Liver (tissue), 9 donors: ENCODE measurements around the gene ZNF543. TPM values are rescaled to one million over a fixed set of nuclear protein-coding genes. Genes with fewer than 3 reads are reported as not detected.

Experiments
- DNase-seq: peaks from one replicate; pipeline ENCODE4 v3.0.0-alpha.2; 2017; ENCODE audit warnings: low spot score
- H3K27ac ChIP-seq, 2 donors: one replicate each; pipeline ENCODE4 v1.7.0; 2013; ENCODE audit warnings: inconsistent platforms in 2 of 2, low read length in 2 of 2, control low read depth in 1 of 2, low read depth in 1 of 2, mild to moderate bottlenecking in 1 of 2
- H3K27me3 ChIP-seq, 4 donors: one replicate each; pipeline versions ENCODE4 v1.6.1 to v1.7.0; 2013; ENCODE audit warnings: low read length in 3 of 4, inconsistent platforms in 1 of 4, mild to moderate bottlenecking in 1 of 4, moderate library complexity in 1 of 4; ENCODE audit not compliant: control insufficient read depth in 4 of 4, insufficient read depth in 4 of 4
- H3K36me3 ChIP-seq, 4 donors: one replicate each; pipeline versions ENCODE4 v1.6.1 to v1.7.0; 2013; ENCODE audit warnings: low read length in 3 of 4, mild to moderate bottlenecking in 3 of 4, low read depth in 1 of 4, moderate library complexity in 1 of 4; ENCODE audit not compliant: control insufficient read depth in 4 of 4, insufficient read depth in 3 of 4
- H3K4me1 ChIP-seq, 4 donors: one replicate each; pipeline versions ENCODE4 v1.6.1 to v1.7.0; 2013; ENCODE audit warnings: low read length in 3 of 4, mild to moderate bottlenecking in 3 of 4, moderate library complexity in 1 of 4; ENCODE audit not compliant: control insufficient read depth in 4 of 4, insufficient read depth in 4 of 4
- H3K4me3 ChIP-seq, 3 donors: one replicate each; pipeline versions ENCODE4 v1.6.1 to v1.7.0; 2013; ENCODE audit warnings: low read length in 3 of 3, control low read depth in 1 of 3, low read depth in 1 of 3, mild to moderate bottlenecking in 1 of 3
- H3K9ac ChIP-seq, 2 donors: one replicate each; pipeline ENCODE4 v1.7.0; 2013; ENCODE audit warnings: low read length in 2 of 2, mild to moderate bottlenecking in 2 of 2, moderate library complexity in 2 of 2, control low read depth in 1 of 2, low read depth in 1 of 2
- H3K9me3 ChIP-seq, 4 donors: one replicate each; pipeline versions ENCODE4 v1.6.1 to v1.7.0; 2013; ENCODE audit warnings: low read length in 3 of 4; ENCODE audit not compliant: control insufficient read depth in 4 of 4
- ATF3 ChIP-seq: IDR thresholded peaks from 2 replicates; pipeline ENCODE4 v1.6.1; 2016; ENCODE audit warnings: antibody characterized with exemption
- CTCF ChIP-seq: fragments of 150-350 bp; IDR thresholded peaks from 2 replicates; pipeline ENCODE4 v1.5.1; 2017; ENCODE audit warnings: improper control_type of control experiment, low read depth, low read length; ENCODE audit not compliant: missing input control
- EGR1 ChIP-seq, 2 donors: IDR thresholded peaks; 2 replicates each; pipeline ENCODE4 v1.6.1; 2016 to 2018; ENCODE audit warnings: antibody characterized with exemption in 2 of 2, low read depth in 2 of 2
- FOXA1 ChIP-seq: IDR thresholded peaks from 2 replicates; pipeline ENCODE4 v1.6.1; 2016; ENCODE audit warnings: antibody characterized with exemption
- FOXA2 ChIP-seq: IDR thresholded peaks from 2 replicates; pipeline ENCODE4 v1.6.1; 2016; ENCODE audit warnings: antibody characterized with exemption
- GABPA ChIP-seq, 2 donors: IDR thresholded peaks in 1 of 2; conservative IDR thresholded peaks in 1 of 2; 2 replicates each; pipeline ENCODE4 v1.6.1; 2016; ENCODE audit warnings: antibody characterized with exemption in 2 of 2, mild to moderate bottlenecking in 1 of 2, moderate library complexity in 1 of 2
- HNF4A ChIP-seq, 2 donors: conservative IDR thresholded peaks; 2 replicates each; pipeline ENCODE4 v1.6.1; 2016; ENCODE audit warnings: antibody characterized with exemption in 2 of 2, mild to moderate bottlenecking in 2 of 2
- HNF4G ChIP-seq: IDR thresholded peaks from 2 replicates; pipeline ENCODE4 v1.6.1; 2016; ENCODE audit warnings: antibody characterized with exemption
- JUND ChIP-seq, 2 donors: IDR thresholded peaks; 2 replicates each; pipeline ENCODE4 v1.6.1; 2016; ENCODE audit warnings: antibody characterized with exemption in 2 of 2
- MAX ChIP-seq: IDR thresholded peaks from 2 replicates; pipeline ENCODE4 v1.6.1; 2016; ENCODE audit warnings: antibody characterized with exemption
- NR2F2 ChIP-seq: IDR thresholded peaks from 2 replicates; pipeline ENCODE4 v1.6.1; 2016; ENCODE audit warnings: antibody characterized with exemption
- RAD21 ChIP-seq, 2 donors: IDR thresholded peaks; 2 replicates each; pipeline ENCODE4 v1.6.1; 2016; ENCODE audit warnings: antibody characterized with exemption in 2 of 2, mild to moderate bottlenecking in 2 of 2
- RXRA ChIP-seq, 2 donors: IDR thresholded peaks; 2 replicates each; pipeline ENCODE4 v1.6.1; 2017 to 2018; ENCODE audit warnings: antibody characterized with exemption in 2 of 2, mild to moderate bottlenecking in 1 of 2
- SP1 ChIP-seq: IDR thresholded peaks from 2 replicates; pipeline ENCODE4 v1.6.1; 2018; ENCODE audit warnings: antibody characterized with exemption, mild to moderate bottlenecking
- TAF1 ChIP-seq: conservative IDR thresholded peaks from 2 replicates; pipeline ENCODE4 v1.6.1; 2016; ENCODE audit warnings: antibody characterized with exemption, mild to moderate bottlenecking
- YY1 ChIP-seq: IDR thresholded peaks from 2 replicates; pipeline ENCODE4 v1.6.1; 2016; ENCODE audit warnings: antibody characterized with exemption, mild to moderate bottlenecking
- WGBS: extraction: QIAGEN DNeasy Blood & Tissue Kit; methylation state at CpG from one replicate; pipeline ENCODE4 v1.1.7; 2013; 5-methylcytosine and 5-hydroxymethylcytosine counted together
- polyA plus RNA-seq, 2 donors: library from polyadenylated mRNA; stranded (reverse) in 1 of 2; unstranded in 1 of 2; fragments of 200-250 nt in 1 of 2; fragments of >200 nt in 1 of 2; fragmentation: Nextera tagmentation in 1 of 2; extraction: Ambion mirVana in 1 of 2; gene quantifications; one replicate each; pipeline versions ENCODE4 v1.2.1 to v1.2.3, GENCODE V29; 2013 to 2015
- total RNA-seq, 2 donors: library from RNA; depleted of rRNA; stranded (reverse); fragments of >200 nt; gene quantifications; one replicate each; pipeline ENCODE4 v1.2.3, GENCODE V29; 2014
- TF ChIP-seq, protein P1 (sequence below): IDR thresholded peaks from 2 replicates; pipeline ENCODE4 v1.6.1; 2016; ENCODE audit warnings: antibody characterized with exemption, mild to moderate bottlenecking
- TF ChIP-seq, protein P2 (sequence below): IDR thresholded peaks from 2 replicates; pipeline ENCODE4 v1.6.1; 2016; ENCODE audit warnings: antibody characterized with exemption
- donor health status: healthy.
- donor health status: healthy.
- donor health status: healthy.
- donor health status: healthy.
- donor health status: healthy.

Gene ZNF543
- total and polyA plus RNA-seq, 4 donors = 0.38 to 8.4 (median 2.2) TPM

DNA sequence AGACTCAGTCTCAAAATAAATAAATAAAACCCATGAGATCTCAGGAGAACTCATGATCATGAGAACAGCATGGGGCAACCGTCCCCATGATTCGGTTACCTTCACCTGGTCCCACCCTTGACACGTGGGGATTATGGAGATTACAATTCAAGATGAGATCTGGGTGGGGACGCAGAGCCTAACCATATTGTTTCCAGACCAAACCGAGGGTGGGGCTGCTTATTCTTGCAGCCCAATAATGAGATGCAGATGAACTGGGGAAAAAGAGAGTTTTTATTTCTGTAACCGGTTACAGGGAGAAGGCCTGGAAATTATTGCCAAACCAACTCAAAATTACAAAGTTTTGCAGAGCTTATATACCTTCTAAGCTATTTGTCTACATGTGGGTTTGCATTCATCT, 55.9 kb downstream of the ZNF543 start:
- H3K36me3 ChIP-seq = peaks cover 2 to 45% (median 42%) of the 10 kb centered on the region in 4 donors
- no peak for DNase-seq
- no peak overlapping the region for H3K27ac ChIP-seq
- no peak for TF ChIP-seq FOXA2
- TF ChIP-seq HNF4A (conservative IDR thresholded peaks at IDR 0.05) = no peak
- no peak for TF ChIP-seq JUND (IDR thresholded peaks at IDR 0.05)
- TF ChIP-seq HNF4G = no peak
- TF ChIP-seq TAF1 = no peak
- no peak for TF ChIP-seq EGR1 (IDR thresholded peaks at IDR 0.05; ENCODE audit: low read depth in 2 of 2)
- TF ChIP-seq ATF3 = no peak
- TF ChIP-seq CTCF = no peak
- 94% methylated on average over 6 of the region's 6 CpGs for WGBS
- H3K4me1 ChIP-seq = no peaks in the 10 kb centered on the region
- no peaks in the 10 kb centered on the region for H3K27me3 ChIP-seq
- peaks cover 24 to 65% (median 51%) of the 10 kb centered on the region in 4 donors for H3K9me3 ChIP-seq
- no peak overlapping the region for H3K9ac ChIP-seq
- no peak overlapping the region for H3K4me3 ChIP-seq

DNA sequence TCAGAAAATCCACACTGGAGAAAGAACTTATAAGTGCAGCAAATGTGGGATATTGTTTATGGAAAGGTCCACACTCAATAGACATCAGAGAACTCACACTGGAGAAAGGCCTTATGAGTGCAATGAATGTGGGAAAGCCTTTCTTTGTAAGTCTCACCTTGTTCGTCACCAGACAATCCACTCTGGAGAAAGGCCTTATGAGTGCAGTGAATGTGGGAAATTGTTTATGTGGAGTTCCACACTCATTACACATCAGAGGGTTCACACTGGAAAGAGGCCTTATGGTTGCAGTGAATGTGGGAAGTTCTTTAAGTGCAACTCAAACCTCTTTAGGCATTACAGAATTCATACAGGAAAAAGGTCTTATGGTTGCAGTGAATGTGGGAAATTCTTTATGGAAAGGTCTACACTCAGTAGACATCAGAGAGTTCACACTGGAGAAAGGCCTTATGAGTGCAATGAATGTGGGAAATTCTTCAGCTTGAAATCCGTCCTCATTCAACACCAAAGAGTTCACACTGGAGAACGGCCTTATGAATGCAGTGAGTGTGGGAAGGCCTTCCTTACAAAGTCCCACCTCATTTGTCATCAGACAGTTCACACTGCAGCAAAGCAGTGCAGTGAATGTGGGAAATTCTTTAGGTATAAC, 57.4 kb downstream of the ZNF543 start:
- Histone ChIP-seq H3K4me1 (no peaks in the 10 kb centered on the region), H3K9ac (no peak overlapping the region), H3K4me3 (peak overlapping the region in 2 of 3 donors; percentile 44 to 55), H3K9me3 (peaks cover 26 to 61% (median 44%) of the 10 kb centered on the region in 4 donors), H3K27ac (no peak overlapping the region), H3K36me3 (peaks cover 2 to 34% (median 28%) of the 10 kb centered on the region in 4 donors), H3K27me3 (no peaks in the 10 kb centered on the region)
- TF ChIP-seq FOXA1 (no peak), RXRA (IDR thresholded peaks at IDR 0.05) (no peak), FOXA2 (no peak), SP1 (no peak), HNF4A (conservative IDR thresholded peaks at IDR 0.05) (no peak), JUND (IDR thresholded peaks at IDR 0.05) (no peak), TAF1 (no peak), RAD21 (IDR thresholded peaks at IDR 0.05) (no peak), NR2F2 (no peak), CTCF (no peak), MAX (no peak), HNF4G (no peak), EGR1 (IDR thresholded peaks at IDR 0.05; ENCODE audit: low read depth in 2 of 2) (no peak), YY1 (no peak), GABPA (IDR thresholded peaks at IDR 0.05 in 1 of 2, conservative IDR thresholded peaks at IDR 0.05 in 1 of 2) (no peak), ATF3 (no peak)
- TF ChIP-seq, protein P1, sequence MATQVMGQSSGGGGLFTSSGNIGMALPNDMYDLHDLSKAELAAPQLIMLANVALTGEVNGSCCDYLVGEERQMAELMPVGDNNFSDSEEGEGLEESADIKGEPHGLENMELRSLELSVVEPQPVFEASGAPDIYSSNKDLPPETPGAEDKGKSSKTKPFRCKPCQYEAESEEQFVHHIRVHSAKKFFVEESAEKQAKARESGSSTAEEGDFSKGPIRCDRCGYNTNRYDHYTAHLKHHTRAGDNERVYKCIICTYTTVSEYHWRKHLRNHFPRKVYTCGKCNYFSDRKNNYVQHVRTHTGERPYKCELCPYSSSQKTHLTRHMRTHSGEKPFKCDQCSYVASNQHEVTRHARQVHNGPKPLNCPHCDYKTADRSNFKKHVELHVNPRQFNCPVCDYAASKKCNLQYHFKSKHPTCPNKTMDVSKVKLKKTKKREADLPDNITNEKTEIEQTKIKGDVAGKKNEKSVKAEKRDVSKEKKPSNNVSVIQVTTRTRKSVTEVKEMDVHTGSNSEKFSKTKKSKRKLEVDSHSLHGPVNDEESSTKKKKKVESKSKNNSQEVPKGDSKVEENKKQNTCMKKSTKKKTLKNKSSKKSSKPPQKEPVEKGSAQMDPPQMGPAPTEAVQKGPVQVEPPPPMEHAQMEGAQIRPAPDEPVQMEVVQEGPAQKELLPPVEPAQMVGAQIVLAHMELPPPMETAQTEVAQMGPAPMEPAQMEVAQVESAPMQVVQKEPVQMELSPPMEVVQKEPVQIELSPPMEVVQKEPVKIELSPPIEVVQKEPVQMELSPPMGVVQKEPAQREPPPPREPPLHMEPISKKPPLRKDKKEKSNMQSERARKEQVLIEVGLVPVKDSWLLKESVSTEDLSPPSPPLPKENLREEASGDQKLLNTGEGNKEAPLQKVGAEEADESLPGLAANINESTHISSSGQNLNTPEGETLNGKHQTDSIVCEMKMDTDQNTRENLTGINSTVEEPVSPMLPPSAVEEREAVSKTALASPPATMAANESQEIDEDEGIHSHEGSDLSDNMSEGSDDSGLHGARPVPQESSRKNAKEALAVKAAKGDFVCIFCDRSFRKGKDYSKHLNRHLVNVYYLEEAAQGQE = no peak
- TF ChIP-seq, protein P2, sequence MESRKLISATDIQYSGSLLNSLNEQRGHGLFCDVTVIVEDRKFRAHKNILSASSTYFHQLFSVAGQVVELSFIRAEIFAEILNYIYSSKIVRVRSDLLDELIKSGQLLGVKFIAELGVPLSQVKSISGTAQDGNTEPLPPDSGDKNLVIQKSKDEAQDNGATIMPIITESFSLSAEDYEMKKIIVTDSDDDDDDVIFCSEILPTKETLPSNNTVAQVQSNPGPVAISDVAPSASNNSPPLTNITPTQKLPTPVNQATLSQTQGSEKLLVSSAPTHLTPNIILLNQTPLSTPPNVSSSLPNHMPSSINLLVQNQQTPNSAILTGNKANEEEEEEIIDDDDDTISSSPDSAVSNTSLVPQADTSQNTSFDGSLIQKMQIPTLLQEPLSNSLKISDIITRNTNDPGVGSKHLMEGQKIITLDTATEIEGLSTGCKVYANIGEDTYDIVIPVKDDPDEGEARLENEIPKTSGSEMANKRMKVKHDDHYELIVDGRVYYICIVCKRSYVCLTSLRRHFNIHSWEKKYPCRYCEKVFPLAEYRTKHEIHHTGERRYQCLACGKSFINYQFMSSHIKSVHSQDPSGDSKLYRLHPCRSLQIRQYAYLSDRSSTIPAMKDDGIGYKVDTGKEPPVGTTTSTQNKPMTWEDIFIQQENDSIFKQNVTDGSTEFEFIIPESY = no peak
- WGBS = 96% methylated on average over 3 of the region's 3 CpGs
- DNase-seq = no peak
